GM19043 (cell line): Measurements from ENCODE around the gene LDB1.
A peak's percentile ranks its signal among the peaks of the same experiment; 100 is the strongest.

Experiments used
- ATAC-seq: cut with Tn5 transposase; IDR thresholded peaks from one replicate; pipeline ENCODE4 v1.9.1; 2021; ENCODE audit warnings: low read depth; ENCODE audit not compliant: unreplicated experiment

LDB1 gene

DNA sequence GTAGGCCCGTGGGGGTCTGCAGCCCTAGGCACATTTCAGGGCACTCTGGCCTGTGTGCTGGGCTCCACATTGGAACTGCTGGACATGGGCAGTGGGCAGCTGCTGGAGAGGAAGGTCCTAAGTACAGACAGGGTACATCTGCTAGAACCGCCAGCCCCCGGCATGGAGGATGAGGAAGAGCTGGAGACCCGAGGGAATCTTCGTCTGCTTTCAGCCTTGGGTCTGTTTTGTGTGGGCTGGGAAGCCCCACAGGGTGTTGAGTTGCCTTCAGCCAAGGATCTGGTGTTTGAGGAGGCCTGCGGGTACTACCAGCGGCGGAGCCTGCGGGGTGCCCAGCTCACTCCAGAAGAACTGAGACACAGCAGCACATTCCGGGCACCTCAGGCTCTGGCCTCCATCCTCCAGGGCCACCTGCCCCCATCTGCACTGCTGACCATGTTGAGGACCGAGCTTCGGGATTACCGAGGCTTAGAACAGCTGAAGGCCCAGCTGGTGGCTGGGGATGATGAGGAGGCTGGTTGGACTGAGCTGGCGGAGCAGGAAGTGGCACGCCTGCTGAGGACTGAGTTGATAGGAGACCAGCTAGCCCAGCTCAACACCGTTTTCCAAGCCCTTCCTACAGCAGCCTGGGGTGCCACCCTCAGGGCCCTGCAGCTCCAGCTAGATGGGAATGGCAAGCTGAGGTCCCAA lies 53.6 kb downstream of the LDB1 start:
- ATAC-seq, result no peak

DNA sequence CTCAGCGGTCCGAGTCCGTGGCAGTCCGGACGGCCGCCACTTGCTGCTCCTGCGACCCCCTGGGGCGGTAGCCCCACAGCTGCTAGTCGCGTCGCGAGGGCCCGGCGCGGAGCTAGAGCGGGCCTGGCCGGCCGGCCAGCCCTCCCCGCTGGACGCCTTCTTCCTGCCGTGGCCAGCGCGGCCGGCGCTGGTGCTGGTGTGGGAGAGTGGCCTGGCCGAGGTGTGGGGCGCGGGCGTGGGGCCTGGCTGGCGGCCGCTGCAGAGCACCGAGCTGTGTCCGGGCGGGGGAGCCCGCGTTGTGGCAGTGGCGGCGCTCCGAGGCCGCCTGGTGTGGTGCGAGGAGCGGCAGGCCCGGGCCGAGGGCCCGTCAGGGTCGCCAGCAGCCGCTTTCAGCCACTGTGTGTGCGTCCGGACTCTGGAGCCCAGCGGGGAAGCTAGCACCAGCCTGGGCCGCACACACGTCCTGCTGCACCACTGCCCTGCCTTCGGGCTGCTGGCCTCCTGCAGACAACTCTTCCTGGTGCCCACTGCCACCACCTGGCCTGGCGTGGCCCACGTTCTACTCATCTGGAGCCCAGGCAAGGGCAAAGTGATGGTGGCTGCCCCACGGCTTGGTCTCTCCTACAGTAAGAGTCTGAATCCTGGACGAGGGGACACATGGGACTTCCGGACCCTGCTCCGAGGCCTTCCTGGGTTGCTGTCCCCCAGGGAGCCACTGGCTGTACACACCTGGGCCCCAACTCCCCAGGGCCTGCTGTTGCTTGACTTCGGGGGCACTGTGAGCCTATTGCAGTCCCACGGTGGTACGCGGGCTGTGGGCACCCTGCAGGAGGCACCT lies 54.4 kb downstream of the LDB1 start:
- peak; percentile 11 for ATAC-seq

DNA sequence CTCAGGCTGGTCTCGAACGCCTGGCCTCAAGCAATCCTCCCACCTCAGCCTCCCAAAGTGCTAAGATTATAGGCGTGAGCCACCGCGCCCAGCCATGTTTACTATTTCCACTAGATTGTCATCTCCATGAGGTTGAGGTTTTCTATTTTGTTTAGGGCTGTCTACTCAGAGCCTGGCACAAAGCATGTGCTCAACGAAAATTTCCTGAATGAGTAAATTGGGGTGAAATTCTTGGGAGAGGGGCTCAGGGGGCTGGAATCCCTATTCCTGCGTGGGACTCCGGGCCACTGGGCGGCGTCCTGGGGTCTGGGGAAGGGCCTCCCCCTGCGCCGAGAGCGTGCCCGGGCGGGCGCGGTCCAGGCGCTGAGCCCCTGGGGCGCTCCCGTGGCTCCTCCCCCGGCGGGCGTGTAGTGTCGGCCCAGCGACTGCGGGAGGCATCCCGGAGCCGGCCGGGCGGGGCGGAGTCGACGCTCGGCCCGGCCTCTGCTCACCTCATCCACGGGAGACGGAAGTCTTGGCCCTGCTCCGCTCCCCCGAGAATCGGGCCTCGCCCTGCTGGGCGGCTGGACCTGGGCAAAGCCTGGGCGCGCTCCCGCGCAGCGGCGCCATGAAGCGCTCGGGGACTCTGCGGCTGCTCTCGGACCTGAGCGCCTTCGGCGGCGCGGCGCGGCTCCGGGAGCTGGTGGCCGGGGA lies 55.2 kb downstream of the LDB1 start, which contains the start of gene HPS6:
Gene HPS6, plus strand, starts transcription at position 482 of the 693 bp plus-strand sequence. Its CDS starts 126 bp downstream, at position 608.
- peak; percentile 98 for ATAC-seq

DNA sequence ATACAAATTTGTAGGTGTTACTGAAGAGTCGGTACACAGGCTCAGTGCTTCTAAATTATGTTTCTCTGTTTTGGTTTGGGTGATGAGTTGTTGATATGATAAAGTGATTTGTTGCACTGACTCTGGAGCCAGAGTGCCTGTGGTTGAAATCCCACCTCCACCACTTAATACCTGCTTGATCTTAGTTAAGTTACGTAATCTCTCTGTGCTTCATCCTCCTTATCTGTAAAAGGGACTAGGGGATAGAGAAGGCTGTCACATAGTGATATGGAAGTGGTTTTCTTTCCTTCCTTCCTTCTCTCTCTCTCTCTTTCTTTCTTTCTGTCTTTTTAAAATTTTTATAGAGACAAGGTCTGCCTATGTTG lies 55.7 kb downstream of the LDB1 start:
- ATAC-seq, result no peak

DNA sequence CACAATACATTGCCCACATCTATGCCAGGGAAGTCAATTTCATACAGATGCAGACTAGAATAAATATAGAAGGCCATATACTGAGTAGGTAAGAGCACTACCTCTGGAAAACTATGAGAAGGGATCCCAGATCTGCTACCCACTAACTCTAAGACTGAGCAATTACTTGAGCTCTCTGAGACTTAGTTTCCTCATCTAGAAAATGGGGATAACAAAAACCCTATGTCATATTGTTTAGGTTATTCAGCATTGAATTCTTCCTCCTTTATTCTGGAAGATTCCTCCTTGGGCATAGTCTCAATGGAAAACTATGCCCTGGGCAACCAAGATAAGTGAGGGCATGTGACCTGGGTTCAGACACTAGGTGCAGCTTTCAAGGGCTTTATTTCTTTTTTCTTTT lies 60.2 kb downstream of the LDB1 start:
- no peak for ATAC-seq
